ENCODE measurements around the gene FREM2. TPM values are rescaled to one million over a fixed set of nuclear protein-coding genes. Genes with fewer than 3 reads are reported as not detected.

Gene FREM2
- total RNA-seq, 1 experiment from 2014 or later = 42.6 TPM

GRCh38 chr13:38784036-38784880, 97.4 kb downstream of the FREM2 start:
- Histone ChIP-seq H3K27me3 (replicated peaks; ENCODE audit: control insufficient read depth, insufficient read depth, low read length) (no peaks in the 10 kb centered on the region), H3K4me3 (ENCODE audit: low read depth, low read length) (no peak overlapping the region), H3K36me3 (ENCODE audit: control insufficient read depth, insufficient read depth, low read length) (no peaks in the 10 kb centered on the region), H3K4me1 (peaks cover 19% of the 10 kb centered on the region), H3K9me3 (no peaks in the 10 kb centered on the region)
- no peaks in the 10 kb centered on the region for H3K27me3 Mint-ChIP-seq (ENCODE audit: insufficient read depth, unreplicated experiment)
- peaks cover 51% of the 10 kb centered on the region for H3K36me3 Mint-ChIP-seq (ENCODE audit: insufficient read depth, unreplicated experiment)
- CTCF ChIA-PET = no interaction called here
- H3K9me3 Mint-ChIP-seq (ENCODE audit: unreplicated experiment) = no peaks in the 10 kb centered on the region
- intact Hi-C loops (cut with micrococcal nuclease; ENCODE audit: unreplicated experiment) = loop anchor here (5.0 kb wide), 1 partner anchor 58 kb away; no protein-coding TSS in a partner anchor
- POLR2A ChIA-PET = no interaction called here
- DNase-seq = no peak
- no TSS peak for BruUV-seq (replicated peaks)
- peak overlapping the region; percentile 7 for H3K4me3 Mint-ChIP-seq (ENCODE audit: unreplicated experiment)
- peaks cover 33% of the 10 kb centered on the region for H3K4me1 Mint-ChIP-seq (ENCODE audit: low read depth, unreplicated experiment)
- TF ChIP-seq, protein P1, sequence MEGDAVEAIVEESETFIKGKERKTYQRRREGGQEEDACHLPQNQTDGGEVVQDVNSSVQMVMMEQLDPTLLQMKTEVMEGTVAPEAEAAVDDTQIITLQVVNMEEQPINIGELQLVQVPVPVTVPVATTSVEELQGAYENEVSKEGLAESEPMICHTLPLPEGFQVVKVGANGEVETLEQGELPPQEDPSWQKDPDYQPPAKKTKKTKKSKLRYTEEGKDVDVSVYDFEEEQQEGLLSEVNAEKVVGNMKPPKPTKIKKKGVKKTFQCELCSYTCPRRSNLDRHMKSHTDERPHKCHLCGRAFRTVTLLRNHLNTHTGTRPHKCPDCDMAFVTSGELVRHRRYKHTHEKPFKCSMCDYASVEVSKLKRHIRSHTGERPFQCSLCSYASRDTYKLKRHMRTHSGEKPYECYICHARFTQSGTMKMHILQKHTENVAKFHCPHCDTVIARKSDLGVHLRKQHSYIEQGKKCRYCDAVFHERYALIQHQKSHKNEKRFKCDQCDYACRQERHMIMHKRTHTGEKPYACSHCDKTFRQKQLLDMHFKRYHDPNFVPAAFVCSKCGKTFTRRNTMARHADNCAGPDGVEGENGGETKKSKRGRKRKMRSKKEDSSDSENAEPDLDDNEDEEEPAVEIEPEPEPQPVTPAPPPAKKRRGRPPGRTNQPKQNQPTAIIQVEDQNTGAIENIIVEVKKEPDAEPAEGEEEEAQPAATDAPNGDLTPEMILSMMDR (IDR thresholded peaks at IDR 0.05; ENCODE audit: insufficient read depth in 1 of 2, low read depth in 1 of 2, low read length in 1 of 2, severe bottlenecking in 1 of 2, unreplicated experiment in 1 of 2) = no peak
- no peak overlapping the region for H3K27ac Mint-ChIP-seq (ENCODE audit: unreplicated experiment)

DNA sequence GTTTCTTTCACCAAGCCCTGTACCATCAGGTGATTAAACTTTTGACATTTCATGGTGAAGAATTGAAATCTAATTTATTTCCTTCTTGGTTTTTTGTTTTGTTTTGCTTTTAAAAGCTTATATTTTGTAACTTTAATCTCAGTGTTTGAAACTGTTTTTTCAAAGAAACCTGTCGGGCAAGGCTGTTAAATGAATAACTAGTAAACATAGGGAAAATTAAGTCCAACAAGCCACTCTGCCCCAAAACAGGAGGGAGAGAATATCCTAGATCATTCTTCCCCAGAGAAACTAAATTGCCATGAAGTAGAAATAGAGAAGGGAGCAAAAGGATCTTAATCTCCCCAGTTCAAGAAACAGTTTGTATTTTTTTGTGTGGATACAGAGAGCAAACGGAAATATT, 98.2 kb downstream of the FREM2 start:
- H3K27ac Mint-ChIP-seq (ENCODE audit: unreplicated experiment) = peak overlapping the region; percentile 84

GRCh38 chr13:38785490-38785889, 98.6 kb downstream of the FREM2 start:
- intact Hi-C loops (cut with micrococcal nuclease; ENCODE audit: unreplicated experiment) = no loop called here
- Mint-ChIP-seq H3K27ac (ENCODE audit: unreplicated experiment) (peak overlapping the region; percentile 84), H3K4me1 (ENCODE audit: low read depth, unreplicated experiment) (peaks cover 23% of the 10 kb centered on the region), H3K27me3 (ENCODE audit: insufficient read depth, unreplicated experiment) (no peaks in the 10 kb centered on the region), H3K36me3 (ENCODE audit: insufficient read depth, unreplicated experiment) (peaks cover 46% of the 10 kb centered on the region), H3K9me3 (ENCODE audit: unreplicated experiment) (no peaks in the 10 kb centered on the region), H3K4me3 (ENCODE audit: unreplicated experiment) (peak overlapping the region; percentile 59)
- no peaks in the 10 kb centered on the region for H3K27me3 ChIP-seq (replicated peaks; ENCODE audit: control insufficient read depth, insufficient read depth, low read length)
- CTCF ChIA-PET = no interaction called here
- peaks cover 17% of the 10 kb centered on the region for H3K4me1 ChIP-seq
- TF ChIP-seq, protein P1 (IDR thresholded peaks at IDR 0.05; ENCODE audit: insufficient read depth in 1 of 2, low read depth in 1 of 2, low read length in 1 of 2, severe bottlenecking in 1 of 2, unreplicated experiment in 1 of 2) = no peak
- no peaks in the 10 kb centered on the region for H3K9me3 ChIP-seq
- no peak for DNase-seq
- BruUV-seq (replicated peaks) = TSS peak; percentile 20
- POLR2A ChIA-PET = no interaction called here
- no peaks in the 10 kb centered on the region for H3K36me3 ChIP-seq (ENCODE audit: control insufficient read depth, insufficient read depth, low read length)
- no peak overlapping the region for H3K4me3 ChIP-seq (ENCODE audit: low read depth, low read length)

More for the DNA sequence above, 98.2 kb downstream of the FREM2 start:
- Histone ChIP-seq H3K4me1 (peaks cover 19% of the 10 kb centered on the region), H3K36me3 (ENCODE audit: control insufficient read depth, insufficient read depth, low read length) (no peaks in the 10 kb centered on the region), H3K4me3 (ENCODE audit: low read depth, low read length) (no peak overlapping the region), H3K9me3 (no peaks in the 10 kb centered on the region), H3K27me3 (replicated peaks; ENCODE audit: control insufficient read depth, insufficient read depth, low read length) (no peaks in the 10 kb centered on the region)
- intact Hi-C loops (cut with micrococcal nuclease; ENCODE audit: unreplicated experiment) = no loop called here
- TF ChIP-seq, protein P1 (IDR thresholded peaks at IDR 0.05; ENCODE audit: insufficient read depth in 1 of 2, low read depth in 1 of 2, low read length in 1 of 2, severe bottlenecking in 1 of 2, unreplicated experiment in 1 of 2) = no peak
- Mint-ChIP-seq H3K9me3 (ENCODE audit: unreplicated experiment) (no peaks in the 10 kb centered on the region), H3K4me3 (ENCODE audit: unreplicated experiment) (peak overlapping the region; percentile 59), H3K27me3 (ENCODE audit: insufficient read depth, unreplicated experiment) (no peaks in the 10 kb centered on the region), H3K36me3 (ENCODE audit: insufficient read depth, unreplicated experiment) (peaks cover 49% of the 10 kb centered on the region), H3K4me1 (ENCODE audit: low read depth, unreplicated experiment) (peaks cover 28% of the 10 kb centered on the region)
- no peak for DNase-seq
- ChIA-PET CTCF (no interaction called here), POLR2A (no interaction called here)
- no TSS peak for BruUV-seq (replicated peaks)

All from Caco-2 (cell line).